Panc1 (cell line): ENCODE data around the gene DPYD. TPM values are rescaled to one million over a fixed set of nuclear protein-coding genes. Genes with fewer than 3 reads are reported as not detected.

Source experiments
- ATAC-seq: fragments of 200-7000 bp; cut with Tn5 transposase; 2 replicates; pipeline ENCODE4 v1.9.1; 2020; ENCODE audit warnings: mild to moderate bottlenecking, moderate library complexity
- BruUV-seq: library from RNA; stranded (reverse); fragments of 400-500 nt; replicated peaks from 2 replicates; lab custom pipeline; 2021; lab: Mats Ljungman, UMichigan
- CTCF ChIA-PET: fragments of 300-600 bp; sonication (Branson Sonifier 250); formaldehyde crosslinking; loops from one replicate; lab custom pipeline; 2022; ENCODE audit warnings: antibody characterized with exemption; lab: Charles Lee
- POLR2A ChIA-PET: fragments of 300-600 bp; sonication (Branson Sonifier 250); formaldehyde crosslinking; loops from one replicate; lab custom pipeline; 2022; ENCODE audit warnings: antibody characterized with exemption; lab: Charles Lee
- DNase-seq: peaks from one replicate; pipeline ENCODE4 v3.0.0-alpha.2; 2010; ENCODE audit warnings: low read depth, low spot score
- H3K27ac ChIP-seq: 2 replicates; pipeline ENCODE4 v1.5.1; 2011; ENCODE audit warnings: mild to moderate bottlenecking, low read length, inconsistent platforms
- H3K27me3 ChIP-seq: fragments of 200-500 bp; sonication (Bioruptor generic); 2 replicates; pipeline ENCODE4 v1.6.0; 2014; ENCODE audit warnings: low read length, inconsistent platforms; ENCODE audit not compliant: control insufficient read depth, insufficient read depth
- H3K36me3 ChIP-seq: fragments of 200-500 bp; sonication (Bioruptor generic); 2 replicates; pipeline ENCODE4 v1.5.1; 2014; ENCODE audit warnings: inconsistent platforms, mild to moderate bottlenecking, low read length, moderate library complexity; ENCODE audit not compliant: control insufficient read depth, insufficient read depth
- H3K4me1 ChIP-seq: 2 replicates; pipeline ENCODE4 v1.5.1; 2011; ENCODE audit warnings: inconsistent platforms, mild to moderate bottlenecking, low read length, moderate library complexity; ENCODE audit not compliant: control insufficient read depth, insufficient read depth
- H3K4me3 ChIP-seq, 2 experiments: 2 replicates each; pipeline ENCODE4 v1.5.1; 2011 to 2012; ENCODE audit warnings: low read depth in 2 of 2, low read length in 2 of 2, mild to moderate bottlenecking in 2 of 2, inconsistent platforms in 1 of 2, moderate library complexity in 1 of 2
- H3K9me3 ChIP-seq: fragments of 200-500 bp; sonication (Bioruptor generic); 2 replicates; pipeline ENCODE4 v1.5.1; 2014; ENCODE audit warnings: low read depth, mild to moderate bottlenecking, inconsistent platforms, low read length, moderate library complexity; ENCODE audit not compliant: control insufficient read depth, insufficient read depth
- POLR2AphosphoS5 ChIP-seq: IDR thresholded peaks from 2 replicates; pipeline ENCODE4 v1.6.1; 2012; ENCODE audit warnings: mild to moderate bottlenecking, low read depth, low read length, moderate library complexity
- SIN3A ChIP-seq: IDR thresholded peaks from 2 replicates; pipeline ENCODE4 v1.6.1; 2012; ENCODE audit warnings: low read depth, mild to moderate bottlenecking, low read length, moderate library complexity, borderline replicate concordance; ENCODE audit not compliant: insufficient read depth
- TCF7L2 ChIP-seq: IDR thresholded peaks from 2 replicates; pipeline ENCODE4 v1.6.1; 2011; ENCODE audit warnings: mild to moderate bottlenecking, low read depth, low read length, inconsistent platforms
- in situ Hi-C: cut with HindIII; loops from 2 replicates; pipeline ENCODE4 v1.10.0; 2016; ENCODE audit warnings: low sequenced_read_pairs, low pct_unique_long_range_greater_than_20kb
- intact Hi-C: fragments of 100-400 bp; cut with micrococcal nuclease; formaldehyde crosslinking; loops from one replicate; pipeline ENCODE4 v1.10.0; 2022; ENCODE audit not compliant: unreplicated experiment
- total RNA-seq: library from RNA; stranded (reverse); gene quantifications from one replicate; pipeline ENCODE4 v1.2.1, GENCODE V29; 2021; ENCODE audit not compliant: unreplicated experiment
- TF ChIP-seq, protein P1 (sequence below): fragments of 450-650 bp; IDR thresholded peaks from 2 replicates; pipeline ENCODE4 v1.5.1; 2017; ENCODE audit warnings: mild to moderate bottlenecking
- TF ChIP-seq, protein P2 (sequence below), 2 experiments: IDR thresholded peaks; 2 replicates each; pipeline ENCODE4 v1.6.1; 2011 to 2012; ENCODE audit warnings: low read depth in 2 of 2, control low read depth in 1 of 2, low read length in 1 of 2, mild to moderate bottlenecking in 1 of 2, moderate library complexity in 1 of 2; ENCODE audit not compliant: insufficient read depth in 1 of 2

The DPYD gene
- total RNA-seq, 1 experiment from 2014 or later: 2.0 TPM

GRCh38 chr1:97553971-97554370, 366.9 kb downstream of the DPYD start:
- ATAC-seq (no peak), DNase-seq (no peak)
- H3K36me3 ChIP-seq: no peaks in the 10 kb centered on the region; the same call in 1 of the 2 replicates
- ChIA-PET POLR2A (no interaction called here), CTCF (no interaction called here)
- no peak overlapping the region for H3K27ac ChIP-seq
- TF ChIP-seq TCF7L2 (no peak), POLR2AphosphoS5 (no peak), SIN3A (no peak)
- TF ChIP-seq, protein P1, sequence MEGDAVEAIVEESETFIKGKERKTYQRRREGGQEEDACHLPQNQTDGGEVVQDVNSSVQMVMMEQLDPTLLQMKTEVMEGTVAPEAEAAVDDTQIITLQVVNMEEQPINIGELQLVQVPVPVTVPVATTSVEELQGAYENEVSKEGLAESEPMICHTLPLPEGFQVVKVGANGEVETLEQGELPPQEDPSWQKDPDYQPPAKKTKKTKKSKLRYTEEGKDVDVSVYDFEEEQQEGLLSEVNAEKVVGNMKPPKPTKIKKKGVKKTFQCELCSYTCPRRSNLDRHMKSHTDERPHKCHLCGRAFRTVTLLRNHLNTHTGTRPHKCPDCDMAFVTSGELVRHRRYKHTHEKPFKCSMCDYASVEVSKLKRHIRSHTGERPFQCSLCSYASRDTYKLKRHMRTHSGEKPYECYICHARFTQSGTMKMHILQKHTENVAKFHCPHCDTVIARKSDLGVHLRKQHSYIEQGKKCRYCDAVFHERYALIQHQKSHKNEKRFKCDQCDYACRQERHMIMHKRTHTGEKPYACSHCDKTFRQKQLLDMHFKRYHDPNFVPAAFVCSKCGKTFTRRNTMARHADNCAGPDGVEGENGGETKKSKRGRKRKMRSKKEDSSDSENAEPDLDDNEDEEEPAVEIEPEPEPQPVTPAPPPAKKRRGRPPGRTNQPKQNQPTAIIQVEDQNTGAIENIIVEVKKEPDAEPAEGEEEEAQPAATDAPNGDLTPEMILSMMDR: no peak
- TF ChIP-seq, protein P2, sequence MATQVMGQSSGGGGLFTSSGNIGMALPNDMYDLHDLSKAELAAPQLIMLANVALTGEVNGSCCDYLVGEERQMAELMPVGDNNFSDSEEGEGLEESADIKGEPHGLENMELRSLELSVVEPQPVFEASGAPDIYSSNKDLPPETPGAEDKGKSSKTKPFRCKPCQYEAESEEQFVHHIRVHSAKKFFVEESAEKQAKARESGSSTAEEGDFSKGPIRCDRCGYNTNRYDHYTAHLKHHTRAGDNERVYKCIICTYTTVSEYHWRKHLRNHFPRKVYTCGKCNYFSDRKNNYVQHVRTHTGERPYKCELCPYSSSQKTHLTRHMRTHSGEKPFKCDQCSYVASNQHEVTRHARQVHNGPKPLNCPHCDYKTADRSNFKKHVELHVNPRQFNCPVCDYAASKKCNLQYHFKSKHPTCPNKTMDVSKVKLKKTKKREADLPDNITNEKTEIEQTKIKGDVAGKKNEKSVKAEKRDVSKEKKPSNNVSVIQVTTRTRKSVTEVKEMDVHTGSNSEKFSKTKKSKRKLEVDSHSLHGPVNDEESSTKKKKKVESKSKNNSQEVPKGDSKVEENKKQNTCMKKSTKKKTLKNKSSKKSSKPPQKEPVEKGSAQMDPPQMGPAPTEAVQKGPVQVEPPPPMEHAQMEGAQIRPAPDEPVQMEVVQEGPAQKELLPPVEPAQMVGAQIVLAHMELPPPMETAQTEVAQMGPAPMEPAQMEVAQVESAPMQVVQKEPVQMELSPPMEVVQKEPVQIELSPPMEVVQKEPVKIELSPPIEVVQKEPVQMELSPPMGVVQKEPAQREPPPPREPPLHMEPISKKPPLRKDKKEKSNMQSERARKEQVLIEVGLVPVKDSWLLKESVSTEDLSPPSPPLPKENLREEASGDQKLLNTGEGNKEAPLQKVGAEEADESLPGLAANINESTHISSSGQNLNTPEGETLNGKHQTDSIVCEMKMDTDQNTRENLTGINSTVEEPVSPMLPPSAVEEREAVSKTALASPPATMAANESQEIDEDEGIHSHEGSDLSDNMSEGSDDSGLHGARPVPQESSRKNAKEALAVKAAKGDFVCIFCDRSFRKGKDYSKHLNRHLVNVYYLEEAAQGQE (IDR thresholded peaks at IDR 0.05; ENCODE audit: insufficient read depth in 1 of 2, low read depth in 2 of 2, low read length in 1 of 2): no peak
- intact Hi-C loops (no loop called here), in situ Hi-C loops (no loop called here)
- no peaks in the 10 kb centered on the region for H3K9me3 ChIP-seq
- no peak overlapping the region for H3K4me3 ChIP-seq
- no TSS peak for BruUV-seq
- no peaks in the 10 kb centered on the region for H3K4me1 ChIP-seq
- no peaks in the 10 kb centered on the region for H3K27me3 ChIP-seq

DNA sequence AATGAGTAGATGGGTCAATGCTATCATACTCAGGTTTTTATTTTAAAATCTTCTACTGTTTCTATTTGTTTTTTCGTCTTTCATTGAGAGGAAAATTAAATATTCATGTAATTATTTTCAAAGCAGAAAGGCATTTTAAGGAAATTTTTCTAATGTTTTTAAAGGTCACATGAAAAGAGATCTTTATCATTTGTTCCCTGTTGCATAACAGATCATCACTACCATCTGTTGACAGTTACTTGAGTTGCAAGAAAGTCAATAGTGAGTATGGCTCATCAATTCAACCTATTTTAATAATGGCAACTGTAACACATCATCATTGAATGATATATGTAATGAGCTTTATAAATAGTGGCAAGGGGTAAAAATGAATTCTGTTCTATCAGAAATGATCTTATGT, 369.7 kb downstream of the DPYD start:
- BruUV-seq: no TSS peak

More for the DNA sequence above, 369.7 kb downstream of the DPYD start:
- TF ChIP-seq TCF7L2 (no peak), POLR2AphosphoS5 (no peak), SIN3A (no peak)
- TF ChIP-seq, protein P2 (IDR thresholded peaks at IDR 0.05; ENCODE audit: insufficient read depth in 1 of 2, low read depth in 2 of 2, low read length in 1 of 2): no peak
- TF ChIP-seq, protein P1: no peak
- in situ Hi-C loops (no loop called here), intact Hi-C loops (no loop called here)
- CTCF ChIA-PET: no interaction called here
- DNase-seq (no peak), ATAC-seq (no peak)
- no peaks in the 10 kb centered on the region for H3K9me3 ChIP-seq
- POLR2A ChIA-PET: no interaction called here
- no peaks in the 10 kb centered on the region for H3K27me3 ChIP-seq
- no peak overlapping the region for H3K27ac ChIP-seq
- H3K4me3 ChIP-seq: no peak overlapping the region
- H3K36me3 ChIP-seq: no peaks in the 10 kb centered on the region; the same call in 1 of the 2 replicates
- H3K4me1 ChIP-seq: no peaks in the 10 kb centered on the region
